CD14-positive monocyte (primary cell): Measurements from ENCODE around the gene SETD1A. TPM values are rescaled to one million over a fixed set of nuclear protein-coding genes. Genes with fewer than 3 reads are reported as not detected.
A peak's percentile ranks its signal among the peaks of the same experiment; 100 is the strongest.

Source experiments
- DNase-seq, 3 donors: peaks; one replicate each; pipeline ENCODE4 v3.0.0-alpha.2; 2011 to 2022
- H2AFZ ChIP-seq: 2 replicates; pipeline ENCODE4 v1.6.0; 2012; ENCODE audit warnings: mild to moderate bottlenecking, low read depth, low read length, inconsistent platforms; ENCODE audit not compliant: insufficient read depth, poor library complexity, severe bottlenecking
- H3K27ac ChIP-seq, 2 donors: 1 replicate in 1 of 2; 2 replicates in 1 of 2; pipeline ENCODE4 v1.5.1; 2012 to 2013; ENCODE audit warnings: low read length in 2 of 2, control low read depth in 1 of 2, inconsistent platforms in 1 of 2, low read depth in 1 of 2, mild to moderate bottlenecking in 1 of 2
- H3K27me3 ChIP-seq, 2 donors: one replicate each; pipeline versions ENCODE4 v1.6.0 to v1.6.1; 2011 to 2013; ENCODE audit warnings: low read length in 2 of 2; ENCODE audit not compliant: control insufficient read depth in 2 of 2, insufficient read depth in 2 of 2
- H3K36me3 ChIP-seq, 2 donors: replicated peaks in 1 of 2; 1 replicate in 1 of 2; 2 replicates in 1 of 2; pipeline versions ENCODE4 v1.5.1 to v1.6.1; 2012 to 2013; ENCODE audit warnings: low read length in 2 of 2, control low read depth in 1 of 2, inconsistent platforms in 1 of 2, mild to moderate bottlenecking in 1 of 2; ENCODE audit not compliant: insufficient read depth in 2 of 2, control insufficient read depth in 1 of 2
- H3K4me1 ChIP-seq, 2 donors: 1 replicate in 1 of 2; 2 replicates in 1 of 2; pipeline versions ENCODE4 v1.5.1 to v1.6.1; 2012 to 2013; ENCODE audit warnings: low read length in 2 of 2, control low read depth in 1 of 2, inconsistent platforms in 1 of 2, mild to moderate bottlenecking in 1 of 2, moderate library complexity in 1 of 2; ENCODE audit not compliant: insufficient read depth in 2 of 2, control insufficient read depth in 1 of 2
- H3K4me2 ChIP-seq: replicated peaks from 2 replicates; pipeline ENCODE3; 2012; ENCODE audit warnings: low read length, moderate library complexity, mild to moderate bottlenecking; ENCODE audit not compliant: poor library complexity, severe bottlenecking; ENCODE audit errors: extremely low read depth
- H3K4me3 ChIP-seq, 3 experiments: fragments of 200-600 bp in 1 of 3; sonication (generic) in 1 of 3; replicated peaks in 1 of 3; 1 replicate in 2 of 3; 2 replicates in 1 of 3; pipeline ENCODE4 v1.5.1; 2011 to 2013; ENCODE audit warnings: low read length in 3 of 3, mild to moderate bottlenecking in 3 of 3, control low read depth in 2 of 3, low read depth in 2 of 3, inconsistent platforms in 1 of 3, moderate library complexity in 1 of 3
- H3K79me2 ChIP-seq: 2 replicates; pipeline ENCODE4 v1.6.0; 2012; ENCODE audit warnings: mild to moderate bottlenecking, control low read depth, inconsistent platforms, low read length, moderate library complexity; ENCODE audit not compliant: insufficient read depth
- H3K9ac ChIP-seq: 2 replicates; pipeline ENCODE4 v1.6.0; 2017; ENCODE audit warnings: low read length, mild to moderate bottlenecking; ENCODE audit not compliant: insufficient read depth, poor library complexity, severe bottlenecking
- H3K9me3 ChIP-seq, 2 donors: replicated peaks in 1 of 2; 1 replicate in 1 of 2; 2 replicates in 1 of 2; pipeline versions ENCODE4 v1.5.1 to v1.6.1; 2012 to 2013; ENCODE audit warnings: low read length in 2 of 2, control low read depth in 1 of 2; ENCODE audit not compliant: control insufficient read depth in 1 of 2, insufficient read depth in 1 of 2
- H4K20me1 ChIP-seq: 2 replicates; pipeline ENCODE4 v1.6.0; 2012; ENCODE audit warnings: mild to moderate bottlenecking, low read length, control low read depth, moderate library complexity; ENCODE audit not compliant: insufficient read depth
- H3K27ac Mint-ChIP-seq, 7 donors: one replicate each; pipeline ENCODE4 v1.8.0; 2020; ENCODE audit warnings: mild to moderate bottlenecking in 7 of 7, mixed read lengths in 7 of 7, moderate library complexity in 6 of 7, inconsistent platforms in 2 of 7
- H3K27me3 Mint-ChIP-seq, 3 donors: one replicate each; pipeline ENCODE4 v1.8.0; 2021 to 2022; ENCODE audit warnings: low read depth in 3 of 3, mild to moderate bottlenecking in 3 of 3, mixed read lengths in 3 of 3, moderate library complexity in 3 of 3, inconsistent platforms in 1 of 3
- H3K36me3 Mint-ChIP-seq, 2 donors: one replicate each; pipeline ENCODE4 v1.8.0; 2020; ENCODE audit warnings: mixed read lengths in 2 of 2, inconsistent platforms in 1 of 2, mild to moderate bottlenecking in 1 of 2
- H3K4me1 Mint-ChIP-seq: one replicate; pipeline ENCODE4 v1.8.0; 2020; ENCODE audit warnings: mild to moderate bottlenecking, mixed read lengths
- H3K4me3 Mint-ChIP-seq, 2 donors: one replicate each; pipeline ENCODE4 v1.8.0; 2020; ENCODE audit warnings: mild to moderate bottlenecking in 2 of 2, mixed read lengths in 2 of 2, moderate library complexity in 1 of 2
- H3K9me3 Mint-ChIP-seq, 7 donors: one replicate each; pipeline ENCODE4 v1.8.0; 2020 to 2022; ENCODE audit warnings: mixed read lengths in 7 of 7, mild to moderate bottlenecking in 6 of 7, moderate library complexity in 6 of 7, inconsistent platforms in 2 of 7
- CTCF ChIP-seq: fragments of 200-600 bp; IDR thresholded peaks from one replicate; pipeline ENCODE4 v1.8.0; 2022; ENCODE audit warnings: antibody characterized with exemption, mild to moderate bottlenecking
- WGBS: methylation state at CpG from one replicate; pipeline ENCODE4 v1.1.5; 2013; ENCODE audit warnings: missing lambda C conversion rate; ENCODE audit not compliant: insufficient coverage; 5-methylcytosine and 5-hydroxymethylcytosine counted together
- intact Hi-C, 2 donors: fragments of 100-400 bp; cut with micrococcal nuclease; formaldehyde crosslinking; loops; one replicate each; pipeline versions ENCODE4 v1.15.0 to v1.15.1; 2023
- polyA plus RNA-seq, 3 donors: library from polyadenylated mRNA; depleted of rRNA in 1 of 3; unstranded in 2 of 3; stranded (reverse) in 1 of 3; fragments of 300-500 nt in 2 of 3; fragments of >200 nt in 1 of 3; fragmentation: Illumina TruSeq in 2 of 3; gene quantifications; 1 replicate in 2 of 3; 2 replicates in 1 of 3; pipeline ENCODE4 v1.2.3, GENCODE V29; 2012 to 2021

The SETD1A gene
- polyA plus RNA-seq, 3 donors, result 0.16 to 6.6 (median 1.3) TPM

- H3K27ac Mint-ChIP-seq, result no peak overlapping the region
- H3K4me1 ChIP-seq, result peaks cover 14 to 26% of the 10 kb centered on the region in 2 donors
- no peak overlapping the region for H3K4me3 Mint-ChIP-seq
- no peak overlapping the region for H2AFZ ChIP-seq
- no peaks in the 10 kb centered on the region for H4K20me1 ChIP-seq
- no peaks in the 10 kb centered on the region for H3K9me3 ChIP-seq
- H3K27ac ChIP-seq, result no peak overlapping the region
- no peak overlapping the region for H3K4me3 ChIP-seq
- H3K27me3 ChIP-seq, result no peaks in the 10 kb centered on the region
- DNase-seq, result no peak
- no peaks in the 10 kb centered on the region for H3K36me3 Mint-ChIP-seq
- H3K79me2 ChIP-seq, result no peaks in the 10 kb centered on the region
- H3K9me3 Mint-ChIP-seq, result no peaks in the 10 kb centered on the region
- H3K4me2 ChIP-seq, result no peak overlapping the region
- no peak overlapping the region for H3K9ac ChIP-seq
- peaks cover 22% of the 10 kb centered on the region for H3K4me1 Mint-ChIP-seq
- intact Hi-C loops, result loop anchor here in 1 of 2 donors (5.0 to 10.0 kb wide), 2 partner anchors 40 to 152 kb away; partner anchors contain the start of gene STX4
- no peaks in the 10 kb centered on the region for H3K36me3 ChIP-seq
- peaks cover 0 to 4% (median 4%) of the 10 kb centered on the region in 3 donors for H3K27me3 Mint-ChIP-seq
- WGBS, result 93% methylated on average over 16 of the region's 21 CpGs
- TF ChIP-seq CTCF, result no peak
Observed at GRCh38 chr16:30992276-30992780, 34.8 kb downstream of the SETD1A start.

- no peak for TF ChIP-seq CTCF
- Histone ChIP-seq H3K36me3 (no peaks in the 10 kb centered on the region), H3K4me1 (peaks cover 20 to 30% of the 10 kb centered on the region in 2 donors), H3K27ac (no peak overlapping the region), H3K4me3 (no peak overlapping the region), H2AFZ (peak overlapping the region; percentile 53), H3K79me2 (no peaks in the 10 kb centered on the region), H3K27me3 (peaks cover 0 to 3% of the 10 kb centered on the region in 2 donors), H3K9ac (peak overlapping the region; percentile 27), H3K4me2 (no peak overlapping the region), H4K20me1 (no peaks in the 10 kb centered on the region), H3K9me3 (no peaks in the 10 kb centered on the region)
- Mint-ChIP-seq H3K9me3 (no peaks in the 10 kb centered on the region), H3K36me3 (no peaks in the 10 kb centered on the region), H3K4me3 (no peak overlapping the region), H3K27me3 (peaks cover 0 to 11% (median 4%) of the 10 kb centered on the region in 3 donors), H3K27ac (peak overlapping the region in 2 of 7 donors; percentile 62 to 85), H3K4me1 (peaks cover 25% of the 10 kb centered on the region)
- DNase-seq, result no peak
- intact Hi-C loops, result loop anchor here in 1 of 2 donors (5.0 to 10.0 kb wide), 2 partner anchors 39 to 152 kb away; partner anchors contain the start of gene STX4
- WGBS, result 59% methylated on average over 19 of the region's 29 CpGs
Observed at GRCh38 chr16:30992931-30993816, 35.6 kb downstream of the SETD1A start.
